ENCODE results near the gene WARS2. TPM values are rescaled to one million over a fixed set of nuclear protein-coding genes. Genes with fewer than 3 reads are reported as not detected.

Gene WARS2
- total RNA-seq, 4 donors from 2014 or later, result 16.9 to 20.9 (median 18.9) TPM

GRCh38 chr1:119102051-119102450, 38.4 kb downstream of the WARS2 start:
- ATAC-seq (ENCODE audit: low FRiP score) (no peak), DNase-seq (ENCODE audit: low spot score) (no peak)
- no peak for TF ChIP-seq CTCF (IDR thresholded peaks at IDR 0.05)

GRCh38 chr1:119101563-119101962, 38.9 kb downstream of the WARS2 start:
- DNase-seq (ENCODE audit: low spot score), result no peak
- no peak for ATAC-seq (ENCODE audit: low FRiP score)
- no peak for TF ChIP-seq CTCF (IDR thresholded peaks at IDR 0.05)

- TF ChIP-seq CTCF (IDR thresholded peaks at IDR 0.05), result no peak
- DNase-seq (ENCODE audit: low spot score) (no peak), ATAC-seq (ENCODE audit: low FRiP score) (no peak)
These were observed 40.7 kb downstream of the WARS2 start for GRCh38 chr1:119099775-119100174.

GRCh38 chr1:119097380-119097779, 43.1 kb downstream of the WARS2 start:
- ATAC-seq (ENCODE audit: low FRiP score), result no peak

GRCh38 chr1:119093721-119094120, 46.7 kb downstream of the WARS2 start:
- TF ChIP-seq CTCF (IDR thresholded peaks at IDR 0.05), result no peak
- no peak for ATAC-seq (ENCODE audit: low FRiP score)
- DNase-seq (ENCODE audit: low spot score), result no peak

More at GRCh38 chr1:119097380-119097779, 43.1 kb downstream of the WARS2 start:
- DNase-seq (ENCODE audit: low spot score), result no peak
- no peak for TF ChIP-seq CTCF (IDR thresholded peaks at IDR 0.05)

- ATAC-seq (ENCODE audit: low FRiP score), result no peak
- TF ChIP-seq CTCF (IDR thresholded peaks at IDR 0.05), result no peak
- DNase-seq (ENCODE audit: low spot score), result no peak
These were observed 48.8 kb downstream of the WARS2 start for GRCh38 chr1:119091618-119092017.

GRCh38 chr1:119090250-119090649, 50.2 kb downstream of the WARS2 start:
- ATAC-seq (ENCODE audit: low FRiP score) (no peak), DNase-seq (ENCODE audit: low spot score) (no peak)
- no peak for TF ChIP-seq CTCF (IDR thresholded peaks at IDR 0.05)
